Osteocyte (in vitro differentiated cells): ENCODE measurements around the gene CNN2. TPM values are rescaled to one million over a fixed set of nuclear protein-coding genes. Genes with fewer than 3 reads are reported as not detected.

Source experiments
- DNase-seq: peaks from one replicate; pipeline ENCODE4 v3.0.0; 2021; ENCODE audit warnings: mixed read lengths; ENCODE audit not compliant: unreplicated experiment; ENCODE audit errors: extremely low spot score
- H3K27ac Mint-ChIP-seq: one replicate; pipeline ENCODE4 v1.8.0; 2021; ENCODE audit warnings: mild to moderate bottlenecking, mixed read lengths; ENCODE audit not compliant: unreplicated experiment
- H3K27me3 Mint-ChIP-seq: one replicate; pipeline ENCODE4 v1.8.0; 2021; ENCODE audit warnings: mixed read lengths; ENCODE audit not compliant: unreplicated experiment
- H3K36me3 Mint-ChIP-seq: one replicate; pipeline ENCODE4 v1.8.0; 2021; ENCODE audit warnings: mixed read lengths; ENCODE audit not compliant: unreplicated experiment
- H3K4me1 Mint-ChIP-seq: one replicate; pipeline ENCODE4 v1.8.0; 2021; ENCODE audit warnings: mixed read lengths; ENCODE audit not compliant: unreplicated experiment
- H3K4me3 Mint-ChIP-seq: one replicate; pipeline ENCODE4 v1.8.0; 2021; ENCODE audit warnings: mild to moderate bottlenecking, moderate library complexity, mixed read lengths; ENCODE audit not compliant: unreplicated experiment
- H3K9me3 Mint-ChIP-seq: one replicate; pipeline ENCODE4 v1.8.0; 2021; ENCODE audit warnings: mixed read lengths; ENCODE audit not compliant: unreplicated experiment
- CTCF ChIP-seq: fragments of 200-600 bp; sonication (generic); IDR thresholded peaks from 2 replicates; pipeline ENCODE4 v1.5.0; 2021; ENCODE audit warnings: antibody characterized with exemption, mild to moderate bottlenecking, moderate library complexity
- total RNA-seq: library from RNA; stranded (reverse); gene quantifications from 2 replicates; pipeline ENCODE4 v1.2.1, GENCODE V29; 2021

CNN2 gene
- total RNA-seq, 1 donor from 2014 or later: 327 TPM

GRCh38 chr19:1035998-1036621 lies 9.7 kb downstream of the CNN2 start:
- Mint-ChIP-seq H3K4me1 (peaks cover 46% of the 10 kb centered on the region), H3K27me3 (no peaks in the 10 kb centered on the region), H3K9me3 (no peaks in the 10 kb centered on the region)

GRCh38 chr19:1037621-1038064 lies 11.2 kb downstream of the CNN2 start:
- peak overlapping the region; percentile 19 for H3K4me3 Mint-ChIP-seq
- H3K27ac Mint-ChIP-seq: peak overlapping the region; percentile 89
- H3K27me3 Mint-ChIP-seq: no peaks in the 10 kb centered on the region
- no peaks in the 10 kb centered on the region for H3K9me3 Mint-ChIP-seq
- H3K36me3 Mint-ChIP-seq: peaks cover 17% of the 10 kb centered on the region
- no peak for DNase-seq
- H3K4me1 Mint-ChIP-seq: peaks cover 51% of the 10 kb centered on the region
- no peak for TF ChIP-seq CTCF

More at GRCh38 chr19:1035998-1036621, 9.7 kb downstream of the CNN2 start:
- TF ChIP-seq CTCF: no peak
- no peak for DNase-seq
- H3K27ac Mint-ChIP-seq: no peak overlapping the region
- no peak overlapping the region for H3K4me3 Mint-ChIP-seq
- peaks cover 22% of the 10 kb centered on the region for H3K36me3 Mint-ChIP-seq

GRCh38 chr19:1038978-1039645 lies 12.7 kb downstream of the CNN2 start:
- peak overlapping the region; percentile 89 for H3K27ac Mint-ChIP-seq
- TF ChIP-seq CTCF: no peak
- H3K36me3 Mint-ChIP-seq: peaks cover 15% of the 10 kb centered on the region
- DNase-seq: no peak
- H3K9me3 Mint-ChIP-seq: no peaks in the 10 kb centered on the region
- H3K4me1 Mint-ChIP-seq: peaks cover 49% of the 10 kb centered on the region
- no peak overlapping the region for H3K4me3 Mint-ChIP-seq
- no peaks in the 10 kb centered on the region for H3K27me3 Mint-ChIP-seq

GRCh38 chr19:1039646-1040475 lies 13.5 kb downstream of the CNN2 start, which contains the start of gene ABCA7:
TSS of gene ABCA7 (plus strand) at chr19:1040107. CDS start at chr19:1041362, 1,255 bp downstream.
- Mint-ChIP-seq H3K27me3 (no peaks in the 10 kb centered on the region), H3K4me1 (peaks cover 49% of the 10 kb centered on the region), H3K36me3 (peaks cover 15% of the 10 kb centered on the region), H3K9me3 (no peaks in the 10 kb centered on the region), H3K27ac (peak within 1 kb of the TSS; percentile 89), H3K4me3 (peak within 1 kb of the TSS; percentile 88)
- DNase-seq: peak; percentile 98
- no peak for TF ChIP-seq CTCF
